ENCODE data around the gene PEX11B. TPM values are rescaled to one million over a fixed set of nuclear protein-coding genes. Genes with fewer than 3 reads are reported as not detected.

The PEX11B gene
- total RNA-seq, 4 donors from 2014 or later, result 23.2 to 46.0 (median 31.7) TPM

- peaks cover 14 to 18% of the 10 kb centered on the region in 2 donors for H3K4me1 ChIP-seq
- in situ Hi-C loops (cut with MboI; ENCODE audit: low sequenced_read_pairs in 4 of 4), result no loop called here
- H3K27me3 ChIP-seq, result no peaks in the 10 kb centered on the region
- ATAC-seq, result peak; percentile 91 to 93
- peak; percentile 69 to 88 for DNase-seq
- TF ChIP-seq POLR2A (IDR thresholded peaks at IDR 0.05) (peak in 1 of 2 donors; percentile 17), CTCF (IDR thresholded peaks at IDR 0.05 in 4 of 5, conservative IDR thresholded peaks at IDR 0.05 in 1 of 5) (no peak)
- peak overlapping the region; percentile 83 to 91 (median 88) for H3K27ac ChIP-seq
- H3K36me3 ChIP-seq, result peaks cover 0 to 9% of the 10 kb centered on the region in 2 donors
- intact Hi-C loops (cut with DNase I; ENCODE audit: low total_unique reads), result loop anchor here (10.0 kb wide), 1 partner anchor 47 kb away; the partner anchor contains the start of genes POLR3C and RNF115
- H3K4me3 ChIP-seq, result peak overlapping the region; percentile 64 to 95 (median 73)
- no peaks in the 10 kb centered on the region for H3K9me3 ChIP-seq
Measured at GRCh38 chr1:145871994-145872924, 46.3 kb downstream of the PEX11B start.

- TF ChIP-seq POLR2A (IDR thresholded peaks at IDR 0.05) (no peak), CTCF (IDR thresholded peaks at IDR 0.05 in 4 of 5, conservative IDR thresholded peaks at IDR 0.05 in 1 of 5) (no peak)
- DNase-seq (no peak), ATAC-seq (no peak)
- in situ Hi-C loops (cut with MboI; ENCODE audit: low sequenced_read_pairs in 4 of 4) (no loop called here), intact Hi-C loops (cut with DNase I; ENCODE audit: low total_unique reads) (no loop called here)
- no peak overlapping the region for H3K27ac ChIP-seq
- no peaks in the 10 kb centered on the region for H3K27me3 ChIP-seq
- peaks cover 0 to 24% of the 10 kb centered on the region in 2 donors for H3K36me3 ChIP-seq
- no peak overlapping the region for H3K4me3 ChIP-seq
- no peaks in the 10 kb centered on the region for H3K9me3 ChIP-seq
- H3K4me1 ChIP-seq, result peaks cover 14 to 18% of the 10 kb centered on the region in 2 donors
Measured at GRCh38 chr1:145868232-145868631, 50.3 kb downstream of the PEX11B start.

GRCh38 chr1:145863282-145864018 lies 55.1 kb downstream of the PEX11B start:
- peaks cover 0 to 24% of the 10 kb centered on the region in 2 donors for H3K36me3 ChIP-seq
- no peak for DNase-seq
- TF ChIP-seq CTCF (IDR thresholded peaks at IDR 0.05 in 4 of 5, conservative IDR thresholded peaks at IDR 0.05 in 1 of 5) (no peak), POLR2A (IDR thresholded peaks at IDR 0.05) (no peak)
- H3K4me1 ChIP-seq, result peaks cover 5 to 8% of the 10 kb centered on the region in 2 donors
- H3K27ac ChIP-seq, result no peak overlapping the region
- no peak overlapping the region for H3K4me3 ChIP-seq
- H3K27me3 ChIP-seq, result no peaks in the 10 kb centered on the region
- intact Hi-C loops (cut with DNase I; ENCODE audit: low total_unique reads) (no loop called here), in situ Hi-C loops (cut with MboI; ENCODE audit: low sequenced_read_pairs in 4 of 4) (no loop called here)
- ATAC-seq, result no peak
- H3K9me3 ChIP-seq, result no peaks in the 10 kb centered on the region

Other genes starting within 250 kb of the PEX11B start
- under 1 TPM in 1 of 4 donors, not detected in 3; 0.44 TPM for gene PDZK1, start 211.3 kb downstream of the PEX11B start, total RNA-seq
- not detected for gene CD160, start 199.2 kb downstream of the PEX11B start, total RNA-seq
- 10 to 100 TPM; 16.1 to 65.4 (median 37.3) TPM for gene RNF115, start 94.6 kb downstream of the PEX11B start, total RNA-seq
- gene POLR3C, start 94.5 kb downstream of the PEX11B start, total RNA-seq, result 10 to 100 TPM; 23.0 to 27.8 (median 26.4) TPM
- 1 to 10 TPM in 1 of 4 donors, under 1 TPM in 2, not detected in 1; 0.46 to 2.2 (median 0.51) TPM for gene NUDT17, start 73.1 kb downstream of the PEX11B start, total RNA-seq
- 10 to 100 TPM; 26.2 to 40.0 (median 35.7) TPM for gene PIAS3, start 59.6 kb downstream of the PEX11B start, total RNA-seq
- gene ANKRD35, start 32.9 kb downstream of the PEX11B start, total RNA-seq, result 10 to 100 TPM in 2 of 4 donors, 1 to 10 TPM in 2; 8.0 to 19.5 (median 10.7) TPM
- gene ITGA10, start 8.7 kb downstream of the PEX11B start, total RNA-seq, result 10 to 100 TPM in 3 of 4 donors, 1 to 10 TPM in 1; 6.4 to 20.0 (median 14.7) TPM
- gene RBM8A, start 8.8 kb upstream of the PEX11B start, total RNA-seq, result 100 to 1,000 TPM; 199 to 589 (median 381) TPM
- 100 to 1,000 TPM in 1 of 4 donors, 10 to 100 TPM in 3; 37.1 to 108 (median 75.4) TPM for gene LIX1L, start 39.3 kb upstream of the PEX11B start, total RNA-seq
- 10 to 100 TPM in 1 of 4 donors, 1 to 10 TPM in 3; 3.3 to 19.0 (median 6.7) TPM for gene ANKRD34A, start 45.9 kb upstream of the PEX11B start, total RNA-seq
- gene POLR3GL, start 46.0 kb upstream of the PEX11B start, total RNA-seq, result 10 to 100 TPM; 43.5 to 78.8 (median 59.4) TPM
- gene TXNIP, start 77.9 kb upstream of the PEX11B start, total RNA-seq, result 1,000 to 10,000 TPM; 1,815 to 2,839 (median 2,202) TPM
- gene HJV, start 103.0 kb upstream of the PEX11B start, total RNA-seq, result 100 to 1,000 TPM; 274 to 585 (median 420) TPM
- 1 to 10 TPM in 1 of 4 donors, under 1 TPM in 3; 0.55 to 4.0 (median 0.94) TPM for gene NBPF10, start 226.1 kb upstream of the PEX11B start, total RNA-seq

Data from gastrocnemius medialis (tissue), 4 donors.